GM12892 (cell line): ENCODE data around the gene DCLK2.

Source experiments
- POLR2A ChIP-seq: IDR thresholded peaks from 2 replicates; pipeline ENCODE4 v1.6.1; 2011; ENCODE audit warnings: low read depth, low read length, control low read depth
- TAF1 ChIP-seq: IDR thresholded peaks from 2 replicates; pipeline ENCODE4 v1.6.1; 2011; ENCODE audit warnings: low read depth, mild to moderate bottlenecking, control low read depth, low read length, borderline replicate concordance

DNA sequence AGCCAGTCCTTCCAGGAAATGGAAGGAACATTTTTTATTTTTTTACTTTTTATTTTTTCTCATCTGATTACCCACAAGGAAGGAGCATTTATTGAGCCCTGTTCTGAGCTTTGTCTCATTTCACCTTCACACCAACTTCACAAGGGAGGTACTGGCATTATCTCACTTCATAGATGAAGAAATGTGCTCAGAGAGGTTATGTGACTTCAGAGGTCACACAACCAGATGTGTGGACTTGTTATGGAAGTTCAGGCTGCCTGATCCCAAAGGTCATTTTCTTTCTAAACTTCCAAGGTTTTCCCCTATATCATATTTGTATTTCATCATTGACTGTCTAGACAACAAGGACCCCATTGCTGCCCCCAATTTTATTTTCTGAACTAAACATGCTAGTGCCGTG is 160.3 kb downstream of the DCLK2 start:
- no peak for TF ChIP-seq POLR2A
- TF ChIP-seq TAF1: no peak
